Activated CD8-positive, alpha-beta memory T cell treated with anti-CD3 and anti-CD28 coated beads for 1 hour (primary cell): ENCODE results near the gene B3GLCT.
"Not testable (repeated sequence)": the region's sequence is repeated elsewhere in the genome, so short reads cannot be mapped to it uniquely, and the experiment has no call there.

ENCODE experiments used
- DNase-seq, 2 donors: peaks; one replicate each; pipeline ENCODE4 v3.0.0-alpha.2; 2020; ENCODE audit warnings: low read depth in 1 of 2; ENCODE audit errors: extremely low read depth in 1 of 2

B3GLCT gene

GRCh38 chr13:31182987-31183386 is 16.8 kb upstream of the B3GLCT start:
- no peak for DNase-seq

- no peak for DNase-seq
Observed at GRCh38 chr13:31184451-31184850, 15.3 kb upstream of the B3GLCT start.

GRCh38 chr13:31184981-31185645 is 14.7 kb upstream of the B3GLCT start:
- DNase-seq = no peak

- no peak for DNase-seq
Observed at GRCh38 chr13:31191748-31192147, 8.0 kb upstream of the B3GLCT start.

GRCh38 chr13:31192306-31192705 is 7.5 kb upstream of the B3GLCT start:
- no peak for DNase-seq

GRCh38 chr13:31195616-31196015 is 4.2 kb upstream of the B3GLCT start:
- no peak for DNase-seq

GRCh38 chr13:31196992-31197391 is 2.8 kb upstream of the B3GLCT start:
- no peak for DNase-seq

GRCh38 chr13:31198519-31198918 is 1.3 kb upstream of the B3GLCT start:
- no peak for DNase-seq

- no peak for DNase-seq
Observed at GRCh38 chr13:31199527-31199848, 287 bp upstream of the B3GLCT start.

GRCh38 chr13:31200637-31200971 is 829 bp downstream of the B3GLCT start:
- DNase-seq = peak; percentile 6 to 23

- no peak for DNase-seq
Observed at GRCh38 chr13:31201341-31202031, 1.7 kb downstream of the B3GLCT start.

GRCh38 chr13:31204592-31204991 is 4.8 kb downstream of the B3GLCT start:
- DNase-seq = no peak

- DNase-seq = no peak
Observed at GRCh38 chr13:31207661-31208552, 8.1 kb downstream of the B3GLCT start.

GRCh38 chr13:31208559-31209122 is 8.9 kb downstream of the B3GLCT start:
- DNase-seq = no peak

- no peak for DNase-seq
Observed at GRCh38 chr13:31209172-31209840, 9.5 kb downstream of the B3GLCT start.

GRCh38 chr13:31209841-31210210 is 10.1 kb downstream of the B3GLCT start:
- DNase-seq = no peak

GRCh38 chr13:31213651-31214289 is 14.0 kb downstream of the B3GLCT start:
- DNase-seq = no peak

- DNase-seq = no peak
Observed at GRCh38 chr13:31214435-31214834, 14.7 kb downstream of the B3GLCT start.

- DNase-seq = not testable (repeated sequence)
Observed at GRCh38 chr13:31216916-31217315, 17.1 kb downstream of the B3GLCT start.

GRCh38 chr13:31219909-31220598 is 20.3 kb downstream of the B3GLCT start:
- no peak for DNase-seq
